SU-DHL-6 (cell line): ENCODE results near the gene TUBB3.

ENCODE experiments used
- EZH2phosphoT487 ChIP-seq: fragments of 200-600 bp; sonication (generic), shearing (Covaris generic); conservative IDR thresholded peaks from 2 replicates; pipeline ENCODE4 v1.6.1; 2018; ENCODE audit warnings: mild to moderate bottlenecking, antibody characterized with exemption, low read length, moderate library complexity, mixed read lengths
- TF ChIP-seq, protein P1 (sequence below): fragments of 200-600 bp; sonication (generic); IDR thresholded peaks from one replicate; pipeline ENCODE4 v1.5.1; 2017; ENCODE audit warnings: antibody characterized with exemption, mild to moderate bottlenecking, low read length, moderate library complexity; ENCODE audit not compliant: insufficient read depth, poor library complexity, severe bottlenecking

DNA sequence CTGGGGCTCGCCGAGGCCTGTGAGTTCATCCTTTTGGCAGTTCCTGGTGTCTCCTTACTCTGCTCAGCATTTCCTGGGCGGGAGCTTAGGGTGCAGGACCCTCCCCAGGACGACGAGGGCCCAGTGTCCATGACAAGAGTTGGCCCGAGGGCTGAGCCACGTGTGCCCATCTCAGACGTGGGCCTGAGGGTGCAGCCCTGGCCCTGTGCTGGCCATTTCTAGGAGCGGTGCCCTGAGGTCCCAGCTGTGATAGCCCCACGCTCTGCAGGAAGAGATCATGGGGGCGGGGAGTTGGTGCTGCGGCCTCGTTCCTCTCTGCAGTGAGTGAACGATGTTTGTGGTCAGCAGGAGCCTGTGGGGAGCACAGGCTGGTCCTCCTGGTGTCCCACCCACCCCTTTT lies 10.5 kb upstream of the TUBB3 start:
- TF ChIP-seq, protein P1, sequence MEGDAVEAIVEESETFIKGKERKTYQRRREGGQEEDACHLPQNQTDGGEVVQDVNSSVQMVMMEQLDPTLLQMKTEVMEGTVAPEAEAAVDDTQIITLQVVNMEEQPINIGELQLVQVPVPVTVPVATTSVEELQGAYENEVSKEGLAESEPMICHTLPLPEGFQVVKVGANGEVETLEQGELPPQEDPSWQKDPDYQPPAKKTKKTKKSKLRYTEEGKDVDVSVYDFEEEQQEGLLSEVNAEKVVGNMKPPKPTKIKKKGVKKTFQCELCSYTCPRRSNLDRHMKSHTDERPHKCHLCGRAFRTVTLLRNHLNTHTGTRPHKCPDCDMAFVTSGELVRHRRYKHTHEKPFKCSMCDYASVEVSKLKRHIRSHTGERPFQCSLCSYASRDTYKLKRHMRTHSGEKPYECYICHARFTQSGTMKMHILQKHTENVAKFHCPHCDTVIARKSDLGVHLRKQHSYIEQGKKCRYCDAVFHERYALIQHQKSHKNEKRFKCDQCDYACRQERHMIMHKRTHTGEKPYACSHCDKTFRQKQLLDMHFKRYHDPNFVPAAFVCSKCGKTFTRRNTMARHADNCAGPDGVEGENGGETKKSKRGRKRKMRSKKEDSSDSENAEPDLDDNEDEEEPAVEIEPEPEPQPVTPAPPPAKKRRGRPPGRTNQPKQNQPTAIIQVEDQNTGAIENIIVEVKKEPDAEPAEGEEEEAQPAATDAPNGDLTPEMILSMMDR = no peak
- no peak for TF ChIP-seq EZH2phosphoT487
